Liver (tissue), 3 donors: ENCODE measurements around the gene GBE1.

ENCODE experiments used
- CTCF ChIP-seq: fragments of 150-350 bp; IDR thresholded peaks from 2 replicates; pipeline ENCODE4 v1.5.1; 2017; ENCODE audit warnings: improper control_type of control experiment, low read depth, low read length; ENCODE audit not compliant: missing input control
- EGR1 ChIP-seq, 2 donors: IDR thresholded peaks; 2 replicates each; pipeline ENCODE4 v1.6.1; 2016 to 2018; ENCODE audit warnings: antibody characterized with exemption in 2 of 2, low read depth in 2 of 2
- FOXA1 ChIP-seq: IDR thresholded peaks from 2 replicates; pipeline ENCODE4 v1.6.1; 2016; ENCODE audit warnings: antibody characterized with exemption
- JUND ChIP-seq, 2 donors: IDR thresholded peaks; 2 replicates each; pipeline ENCODE4 v1.6.1; 2016; ENCODE audit warnings: antibody characterized with exemption in 2 of 2
- RAD21 ChIP-seq, 2 donors: IDR thresholded peaks; 2 replicates each; pipeline ENCODE4 v1.6.1; 2016; ENCODE audit warnings: antibody characterized with exemption in 2 of 2, mild to moderate bottlenecking in 2 of 2
- REST ChIP-seq: IDR thresholded peaks from 2 replicates; pipeline ENCODE4 v1.6.1; 2016; ENCODE audit warnings: antibody characterized with exemption, mild to moderate bottlenecking
- TAF1 ChIP-seq: conservative IDR thresholded peaks from 2 replicates; pipeline ENCODE4 v1.6.1; 2016; ENCODE audit warnings: antibody characterized with exemption, mild to moderate bottlenecking
- YY1 ChIP-seq: IDR thresholded peaks from 2 replicates; pipeline ENCODE4 v1.6.1; 2016; ENCODE audit warnings: antibody characterized with exemption, mild to moderate bottlenecking
- TF ChIP-seq, protein P1 (sequence below): IDR thresholded peaks from 2 replicates; pipeline ENCODE4 v1.6.1; 2016; ENCODE audit warnings: antibody characterized with exemption
- donor health status: healthy.
- donor health status: healthy.

- TF ChIP-seq CTCF: no peak
- no peak for TF ChIP-seq FOXA1
- TF ChIP-seq, protein P1, sequence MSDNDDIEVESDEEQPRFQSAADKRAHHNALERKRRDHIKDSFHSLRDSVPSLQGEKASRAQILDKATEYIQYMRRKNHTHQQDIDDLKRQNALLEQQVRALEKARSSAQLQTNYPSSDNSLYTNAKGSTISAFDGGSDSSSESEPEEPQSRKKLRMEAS: no peak
- no peak for TF ChIP-seq REST
- TF ChIP-seq RAD21 (IDR thresholded peaks at IDR 0.05): no peak
- TF ChIP-seq EGR1 (IDR thresholded peaks at IDR 0.05; ENCODE audit: low read depth in 2 of 2): no peak
- no peak for TF ChIP-seq YY1
- no peak for TF ChIP-seq TAF1
- no peak for TF ChIP-seq JUND (IDR thresholded peaks at IDR 0.05)
Observed at GRCh38 chr3:81612768-81613167, 148.7 kb downstream of the GBE1 start.
